Lower leg skin (tissue), 4 donors: ENCODE results near the gene SZRD1. TPM values are rescaled to one million over a fixed set of nuclear protein-coding genes. Genes with fewer than 3 reads are reported as not detected.

ENCODE experiments used
- DNase-seq, 2 donors: peaks; one replicate each; pipeline ENCODE4 v3.0.0-alpha.2; 2019; ENCODE audit warnings: low spot score in 2 of 2
- H3K4me3 ChIP-seq: fragments of 200-600 bp; sonication (generic); 2 replicates; pipeline ENCODE4 v1.5.1; 2017; ENCODE audit warnings: mild to moderate bottlenecking, low read depth; ENCODE audit not compliant: poor library complexity, severe bottlenecking
- CTCF ChIP-seq, 3 donors: fragments of 450-650 bp; IDR thresholded peaks; one replicate each; pipeline ENCODE4 v1.5.1; 2016; ENCODE audit warnings: antibody characterized with exemption in 3 of 3, mild to moderate bottlenecking in 3 of 3, moderate library complexity in 2 of 3
- POLR2A ChIP-seq, 2 donors: fragments of 450-650 bp; IDR thresholded peaks; one replicate each; pipeline ENCODE4 v1.6.1; 2016 to 2017; ENCODE audit warnings: antibody characterized with exemption in 2 of 2, mild to moderate bottlenecking in 1 of 2, moderate library complexity in 1 of 2
- WGBS, 2 donors: methylation state at CpG; one replicate each; pipeline ENCODE4 v1.1.5; 2018; 5-methylcytosine and 5-hydroxymethylcytosine counted together
- intact Hi-C: fragments of 100-400 bp; cut with DNase I; formaldehyde crosslinking; loops from one replicate; pipeline ENCODE4 v1.15.0; 2023; ENCODE audit warnings: low total_unique reads
- total RNA-seq, 4 donors: library from RNA; depleted of rRNA; stranded (reverse); fragments of >200 nt; gene quantifications; one replicate each; pipeline ENCODE4 v1.1.0, GENCODE V29; 2016

Gene SZRD1
- total RNA-seq, 4 donors from 2014 or later = 37.8 to 54.0 (median 48.5) TPM

GRCh38 chr1:16422041-16422440 is 55.0 kb downstream of the SZRD1 start:
- no peak overlapping the region for H3K4me3 ChIP-seq
- no peak for TF ChIP-seq POLR2A (IDR thresholded peaks at IDR 0.05)
- TF ChIP-seq CTCF (IDR thresholded peaks at IDR 0.05) = no peak
- 87 to 89% methylated on average over 7 of the region's 7 CpGs for WGBS, 2 donors
- intact Hi-C loops = no loop called here
- no peak for DNase-seq

GRCh38 chr1:16425125-16426025 is 58.3 kb downstream of the SZRD1 start:
- intact Hi-C loops = no loop called here
- TF ChIP-seq CTCF (IDR thresholded peaks at IDR 0.05) (no peak), POLR2A (IDR thresholded peaks at IDR 0.05) (no peak)
- H3K4me3 ChIP-seq = no peak overlapping the region
- no peak for DNase-seq
- WGBS, 2 donors = 88 to 89% methylated on average over 10 of the region's 10 CpGs

- no peak for DNase-seq
- H3K4me3 ChIP-seq = no peak overlapping the region
- WGBS, 2 donors = 81 to 89% methylated on average over 3 of the region's 3 CpGs
- TF ChIP-seq CTCF (IDR thresholded peaks at IDR 0.05) (no peak), POLR2A (IDR thresholded peaks at IDR 0.05) (no peak)
- intact Hi-C loops = no loop called here
Measured at GRCh38 chr1:16430606-16431005, 63.6 kb downstream of the SZRD1 start.

- DNase-seq = no peak
- intact Hi-C loops = no loop called here
- TF ChIP-seq CTCF (IDR thresholded peaks at IDR 0.05) (no peak), POLR2A (IDR thresholded peaks at IDR 0.05) (no peak)
- WGBS, 2 donors = 64 to 71% methylated on average over 9 of the region's 9 CpGs
- no peak overlapping the region for H3K4me3 ChIP-seq
Measured at GRCh38 chr1:16433030-16433429, 66.0 kb downstream of the SZRD1 start.

GRCh38 chr1:16434007-16434406 is 67.0 kb downstream of the SZRD1 start:
- WGBS, 2 donors = 91 to 98% methylated on average over 4 of the region's 4 CpGs
- H3K4me3 ChIP-seq = no peak overlapping the region
- DNase-seq = no peak
- TF ChIP-seq POLR2A (IDR thresholded peaks at IDR 0.05) (no peak), CTCF (IDR thresholded peaks at IDR 0.05) (no peak)
- intact Hi-C loops = no loop called here
